Activated CD8-positive, alpha-beta T cell treated with anti-CD3 and anti-CD28 coated beads for 36 hours (primary cell): ENCODE results near the gene MRPL44. TPM values are rescaled to one million over a fixed set of nuclear protein-coding genes. Genes with fewer than 3 reads are reported as not detected.
A peak's percentile ranks its signal among the peaks of the same experiment; 100 is the strongest.

ENCODE experiments used
- ATAC-seq: fragments of 200-7000 bp; cut with Tn5 transposase; one replicate; pipeline ENCODE4 v1.10.0; 2021; ENCODE audit warnings: mild to moderate bottlenecking, moderate library complexity
- CTCF ChIA-PET: fragments of 350-600 bp; sonication (Branson Sonifier 250); formaldehyde crosslinking; loops from one replicate; lab custom pipeline; 2021; ENCODE audit warnings: antibody characterized with exemption; lab: Charles Lee
- POLR2A ChIA-PET: fragments of 350-600 bp; sonication (Branson Sonifier 250); formaldehyde crosslinking; loops from one replicate; lab custom pipeline; 2021; ENCODE audit warnings: antibody characterized with exemption; lab: Charles Lee
- DNase-seq: peaks from one replicate; pipeline ENCODE4 v3.0.0-alpha.2; 2020
- H3K27ac Mint-ChIP-seq: one replicate; pipeline ENCODE4 v1.8.0; 2021; ENCODE audit warnings: mild to moderate bottlenecking, mixed read lengths
- H3K27me3 Mint-ChIP-seq: one replicate; pipeline ENCODE4 v1.8.0; 2021; ENCODE audit warnings: mixed read lengths
- H3K36me3 Mint-ChIP-seq: one replicate; pipeline ENCODE4 v1.8.0; 2021; ENCODE audit warnings: low read depth, mixed read lengths
- H3K4me1 Mint-ChIP-seq: one replicate; pipeline ENCODE4 v1.8.0; 2021; ENCODE audit warnings: low read depth, mixed read lengths
- H3K4me3 Mint-ChIP-seq: one replicate; pipeline ENCODE4 v1.8.0; 2021; ENCODE audit warnings: mild to moderate bottlenecking, moderate library complexity, mixed read lengths
- H3K9me3 Mint-ChIP-seq: one replicate; pipeline ENCODE4 v1.8.0; 2021; ENCODE audit warnings: mixed read lengths
- CTCF ChIP-seq: fragments of 200-600 bp; IDR thresholded peaks from one replicate; pipeline ENCODE4 v1.8.0; 2022; ENCODE audit warnings: antibody characterized with exemption, mild to moderate bottlenecking
- intact Hi-C: fragments of 100-400 bp; cut with micrococcal nuclease; formaldehyde crosslinking; loops from one replicate; pipeline ENCODE4 v1.10.0; 2022
- total RNA-seq, 2 experiments: library from RNA; stranded (reverse); gene quantifications; one replicate each; pipeline ENCODE4 v1.2.3, GENCODE V29; 2021

Gene MRPL44
- total RNA-seq, 2 experiments from 2014 or later = 37.8 to 40.4 TPM

DNA sequence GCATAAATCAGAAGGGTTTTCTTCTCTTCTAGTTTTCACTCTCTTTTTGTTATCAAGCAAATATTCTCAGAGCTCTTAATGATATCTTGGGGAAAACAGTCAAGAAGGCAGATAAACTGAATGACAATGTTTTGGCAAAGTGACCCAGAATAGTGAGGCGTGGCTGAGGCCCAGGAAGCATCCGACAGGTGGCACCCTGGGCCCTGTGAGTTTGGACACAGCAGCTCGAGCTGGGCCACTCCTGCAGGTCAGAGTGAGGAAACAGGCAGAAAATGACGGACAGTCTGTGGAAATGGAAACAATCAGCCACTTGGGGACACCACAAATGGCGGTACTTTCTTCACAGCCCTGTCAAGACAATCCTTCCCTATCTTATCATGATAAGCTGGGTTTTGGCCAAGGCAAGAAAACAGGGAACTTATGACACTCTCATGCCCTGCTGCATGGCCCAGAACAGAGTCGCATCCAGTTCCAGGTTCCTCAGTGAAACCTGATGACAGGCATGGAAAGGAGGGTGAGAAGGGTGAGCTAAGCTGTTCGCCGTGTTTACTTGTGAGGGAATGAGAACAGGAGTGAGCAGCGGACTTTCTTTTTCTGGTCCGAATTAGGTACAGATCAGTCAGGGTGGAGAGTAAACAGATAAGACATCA, 32.1 kb downstream of the MRPL44 start:
- POLR2A ChIA-PET = no interaction called here
- intact Hi-C loops = no loop called here
- no peak for TF ChIP-seq CTCF
- H3K27me3 Mint-ChIP-seq = no peaks in the 10 kb centered on the region
- H3K9me3 Mint-ChIP-seq = no peaks in the 10 kb centered on the region
- CTCF ChIA-PET = interaction anchor here (1.0 to 7.2 kb wide), 2 partner anchors 74 to 296 kb away, joined by 3 to 156 read pairs; no protein-coding TSS in a partner anchor
- DNase-seq (no peak), ATAC-seq (no peak)
- H3K4me1 Mint-ChIP-seq = peaks cover 3% of the 10 kb centered on the region
- no peak overlapping the region for H3K27ac Mint-ChIP-seq
- H3K36me3 Mint-ChIP-seq = peaks cover 14% of the 10 kb centered on the region
- no peak overlapping the region for H3K4me3 Mint-ChIP-seq

- intact Hi-C loops = loop anchor here (10.0 kb wide), 1 partner anchor 155 kb away; no protein-coding TSS in a partner anchor
- TF ChIP-seq CTCF = no peak
- Mint-ChIP-seq H3K27ac (no peak overlapping the region), H3K27me3 (no peaks in the 10 kb centered on the region), H3K4me3 (no peak overlapping the region), H3K36me3 (peaks cover 11% of the 10 kb centered on the region), H3K4me1 (peaks cover 6% of the 10 kb centered on the region), H3K9me3 (no peaks in the 10 kb centered on the region)
- DNase-seq (no peak), ATAC-seq (no peak)
- ChIA-PET POLR2A (no interaction called here), CTCF (interaction anchor here (5.9 to 7.2 kb wide), 2 partner anchors 19 to 295 kb away, joined by 93 to 156 read pairs; no protein-coding TSS in a partner anchor)
Measured at GRCh38 chr2:223989856-223990232, 32.6 kb downstream of the MRPL44 start.

- ATAC-seq = no peak
Measured at GRCh38 chr2:223991611-223992010, 34.3 kb downstream of the MRPL44 start.

GRCh38 chr2:223993634-223994232, 36.5 kb downstream of the MRPL44 start:
- Mint-ChIP-seq H3K27ac (peak overlapping the region; percentile 18), H3K4me1 (peaks cover 15% of the 10 kb centered on the region), H3K36me3 (peaks cover 29% of the 10 kb centered on the region), H3K27me3 (no peaks in the 10 kb centered on the region), H3K4me3 (no peak overlapping the region), H3K9me3 (no peaks in the 10 kb centered on the region)
- POLR2A ChIA-PET = interaction anchor here (0.8 to 1.2 kb wide), 3 partner anchors 13 to 289 kb away, joined by 3 to 4 read pairs (median 3); partner anchors contain the start of gene SERPINE2
- ATAC-seq = peak; percentile 82
- CTCF ChIA-PET = interaction anchor here (0.6 to 7.2 kb wide), 67 partner anchors 9 to 657 kb away, joined by 3 to 156 read pairs (median 4); partner anchors contain the start of genes FAM124B, MRPL44 and SERPINE2
- DNase-seq = peak; percentile 83
- intact Hi-C loops = loop anchor here (1.0 to 10.0 kb wide), 2 partner anchors 151 to 291 kb away; no protein-coding TSS in a partner anchor
- TF ChIP-seq CTCF = peak; percentile 82

More at GRCh38 chr2:223991611-223992010, 34.3 kb downstream of the MRPL44 start:
- ChIA-PET CTCF (interaction anchor here (0.9 to 7.2 kb wide), 7 partner anchors 9 to 293 kb away, joined by 3 to 156 read pairs (median 21); partner anchors contain the start of gene SERPINE2), POLR2A (no interaction called here)
- Mint-ChIP-seq H3K4me3 (no peak overlapping the region), H3K4me1 (peaks cover 15% of the 10 kb centered on the region), H3K27me3 (no peaks in the 10 kb centered on the region), H3K27ac (no peak overlapping the region), H3K36me3 (peaks cover 24% of the 10 kb centered on the region), H3K9me3 (no peaks in the 10 kb centered on the region)
- no peak for TF ChIP-seq CTCF
- intact Hi-C loops = loop anchor here (10.0 kb wide), 1 partner anchor 153 kb away; no protein-coding TSS in a partner anchor
- no peak for DNase-seq
